ENCODE measurements around the gene RBM4B.

RBM4B gene

GRCh38 chr11:66691311-66691980 is 13.8 kb upstream of the RBM4B start:
- Histone ChIP-seq H3K27ac (replicated peaks) (no peak overlapping the region), H3K27me3 (ENCODE audit: insufficient read depth, poor library complexity, severe bottlenecking) (no peaks in the 10 kb centered on the region), H3K4me3 (replicated peaks; ENCODE audit: insufficient read depth, low read length) (no peak overlapping the region)
- DNase-seq (ENCODE audit: low read depth in 1 of 2, low spot score in 1 of 2), result no peak
- TF ChIP-seq CTCF (IDR thresholded peaks at IDR 0.05; ENCODE audit: insufficient read depth, low read length) (no peak), SPI1 (IDR thresholded peaks at IDR 0.05; ENCODE audit: borderline replicate concordance, low read depth) (no peak), GABPA (IDR thresholded peaks at IDR 0.05; ENCODE audit: low read depth) (no peak)

GRCh38 chr11:66689661-66690590 is 12.2 kb upstream of the RBM4B start:
- no peak for DNase-seq (ENCODE audit: low read depth in 1 of 2, low spot score in 1 of 2)
- TF ChIP-seq CTCF (IDR thresholded peaks at IDR 0.05; ENCODE audit: insufficient read depth, low read length), result no peak
- no peak for TF ChIP-seq POLR2AphosphoS5 (IDR thresholded peaks at IDR 0.05; ENCODE audit: low read depth)
- no peak for TF ChIP-seq SPI1 (IDR thresholded peaks at IDR 0.05; ENCODE audit: borderline replicate concordance, low read depth)
- Histone ChIP-seq H3K27ac (replicated peaks) (no peak overlapping the region), H3K27me3 (ENCODE audit: insufficient read depth, poor library complexity, severe bottlenecking) (no peaks in the 10 kb centered on the region), H3K4me3 (replicated peaks; ENCODE audit: insufficient read depth, low read length) (no peak overlapping the region)

- TF ChIP-seq GABPA (IDR thresholded peaks at IDR 0.05; ENCODE audit: low read depth) (no peak), SPI1 (IDR thresholded peaks at IDR 0.05; ENCODE audit: borderline replicate concordance, low read depth) (no peak), REST (IDR thresholded peaks at IDR 0.05; ENCODE audit: insufficient replicate concordance, low read depth) (no peak), POLR2AphosphoS5 (IDR thresholded peaks at IDR 0.05; ENCODE audit: low read depth) (no peak), CTCF (IDR thresholded peaks at IDR 0.05; ENCODE audit: insufficient read depth, low read length) (no peak)
- Histone ChIP-seq H3K27me3 (ENCODE audit: insufficient read depth, poor library complexity, severe bottlenecking) (no peaks in the 10 kb centered on the region), H3K4me3 (replicated peaks; ENCODE audit: insufficient read depth, low read length) (no peak overlapping the region), H3K27ac (replicated peaks) (no peak overlapping the region)
- DNase-seq (ENCODE audit: low read depth in 1 of 2, low spot score in 1 of 2), result no peak
These were observed 11.2 kb upstream of the RBM4B start for GRCh38 chr11:66688561-66689534.

- TF ChIP-seq CTCF (IDR thresholded peaks at IDR 0.05; ENCODE audit: insufficient read depth, low read length) (no peak), REST (IDR thresholded peaks at IDR 0.05; ENCODE audit: insufficient replicate concordance, low read depth) (no peak), SPI1 (IDR thresholded peaks at IDR 0.05; ENCODE audit: borderline replicate concordance, low read depth) (no peak)
- H3K27ac ChIP-seq (replicated peaks), result no peak overlapping the region
These were observed 10.2 kb upstream of the RBM4B start for GRCh38 chr11:66687831-66688281.

More at GRCh38 chr11:66687831-66688281, 10.2 kb upstream of the RBM4B start:
- Histone ChIP-seq H3K4me3 (replicated peaks; ENCODE audit: insufficient read depth, low read length) (no peak overlapping the region), H3K27me3 (ENCODE audit: insufficient read depth, poor library complexity, severe bottlenecking) (no peaks in the 10 kb centered on the region)
- DNase-seq (ENCODE audit: low read depth in 1 of 2, low spot score in 1 of 2), result no peak
